ENCODE data around the gene YAF2.
"Not testable (repeated sequence)": the region's sequence is repeated elsewhere in the genome, so short reads cannot be mapped to it uniquely, and the experiment has no call there.

- TF ChIP-seq, protein P1, sequence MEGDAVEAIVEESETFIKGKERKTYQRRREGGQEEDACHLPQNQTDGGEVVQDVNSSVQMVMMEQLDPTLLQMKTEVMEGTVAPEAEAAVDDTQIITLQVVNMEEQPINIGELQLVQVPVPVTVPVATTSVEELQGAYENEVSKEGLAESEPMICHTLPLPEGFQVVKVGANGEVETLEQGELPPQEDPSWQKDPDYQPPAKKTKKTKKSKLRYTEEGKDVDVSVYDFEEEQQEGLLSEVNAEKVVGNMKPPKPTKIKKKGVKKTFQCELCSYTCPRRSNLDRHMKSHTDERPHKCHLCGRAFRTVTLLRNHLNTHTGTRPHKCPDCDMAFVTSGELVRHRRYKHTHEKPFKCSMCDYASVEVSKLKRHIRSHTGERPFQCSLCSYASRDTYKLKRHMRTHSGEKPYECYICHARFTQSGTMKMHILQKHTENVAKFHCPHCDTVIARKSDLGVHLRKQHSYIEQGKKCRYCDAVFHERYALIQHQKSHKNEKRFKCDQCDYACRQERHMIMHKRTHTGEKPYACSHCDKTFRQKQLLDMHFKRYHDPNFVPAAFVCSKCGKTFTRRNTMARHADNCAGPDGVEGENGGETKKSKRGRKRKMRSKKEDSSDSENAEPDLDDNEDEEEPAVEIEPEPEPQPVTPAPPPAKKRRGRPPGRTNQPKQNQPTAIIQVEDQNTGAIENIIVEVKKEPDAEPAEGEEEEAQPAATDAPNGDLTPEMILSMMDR (IDR thresholded peaks at IDR 0.05; ENCODE audit: extremely low read depth in 1 of 2, insufficient read depth in 1 of 2, low read depth in 1 of 2, low read length in 2 of 2), result not testable (repeated sequence)
- not testable (repeated sequence) for TF ChIP-seq MAX (IDR thresholded peaks at IDR 0.05; ENCODE audit: insufficient read depth, insufficient read length); POLR2AphosphoS5 (IDR thresholded peaks at IDR 0.05; ENCODE audit: insufficient read depth, low read depth, low read length); POLR2A (IDR thresholded peaks at IDR 0.05; ENCODE audit: low read depth, low read length); EZH2 (IDR thresholded peaks at IDR 0.05; ENCODE audit: borderline replicate concordance, low read depth, low read length, severe bottlenecking); MYC (IDR thresholded peaks at IDR 0.05; ENCODE audit: low read depth, low read length); JUN (IDR thresholded peaks at IDR 0.05; ENCODE audit: borderline replicate concordance, insufficient read depth, insufficient read length, low read depth); GATA2 (IDR thresholded peaks at IDR 0.05; ENCODE audit: insufficient read depth, insufficient read length, low read depth, low read length); FOS (IDR thresholded peaks at IDR 0.05; ENCODE audit: borderline replicate concordance, insufficient read depth, low read length)
These were observed 14.6 kb upstream of the YAF2 start for GRCh38 chr12:42252645-42253044.
